Colonic mucosa (tissue), 4 donors: ENCODE measurements around the gene SLC24A3. TPM values are rescaled to one million over a fixed set of nuclear protein-coding genes. Genes with fewer than 3 reads are reported as not detected.

ENCODE experiments used
- DNase-seq: peaks from one replicate; pipeline ENCODE4 v3.0.0-alpha.2; 2020
- H3K27ac ChIP-seq: fragments of 200-600 bp; one replicate; pipeline ENCODE4 v1.8.0; 2021
- H3K27me3 ChIP-seq: fragments of 200-600 bp; one replicate; pipeline ENCODE4 v1.8.0; 2021
- H3K36me3 ChIP-seq: fragments of 200-600 bp; one replicate; pipeline ENCODE4 v1.8.0; 2021
- H3K4me1 ChIP-seq: fragments of 200-600 bp; one replicate; pipeline ENCODE4 v1.8.0; 2021; ENCODE audit warnings: mild to moderate bottlenecking
- H3K4me3 ChIP-seq: fragments of 200-600 bp; one replicate; pipeline ENCODE4 v1.8.0; 2021
- H3K9ac ChIP-seq, 2 donors: one replicate each; pipeline ENCODE4 v1.7.0; 2013; ENCODE audit warnings: control low read depth in 2 of 2, low read depth in 2 of 2, low read length in 2 of 2
- H3K9me3 ChIP-seq: fragments of 200-600 bp; one replicate; pipeline ENCODE4 v1.8.0; 2021
- CTCF ChIP-seq: fragments of 200-600 bp; IDR thresholded peaks from one replicate; pipeline ENCODE4 v1.8.0; 2022; ENCODE audit warnings: antibody characterized with exemption, mild to moderate bottlenecking
- intact Hi-C: fragments of 100-400 bp; cut with DNase I; formaldehyde crosslinking; loops from one replicate; pipeline ENCODE4 v1.14.1; 2022
- total RNA-seq, 2 donors: library from RNA; stranded (reverse); fragmentation: NEBNext Ultra II Directional in 1 of 2; extraction: Animal tissue kit (Norgen Biotek cat#: 25700) in 1 of 2; gene quantifications; one replicate each; pipeline ENCODE4 v1.2.1, GENCODE V29; 2021
- donor health status: healthy.
- donor health status: DM: no; HTN: no; CAD: no.
- donor health status: DM: no; HTN: no; CAD: no.

The SLC24A3 gene
- total RNA-seq, 2 donors from 2014 or later = 3.6 to 6.6 TPM

- no peak overlapping the region for H3K9ac ChIP-seq
- H3K27me3 ChIP-seq = no peaks in the 10 kb centered on the region
- TF ChIP-seq CTCF = no peak
- no peak for DNase-seq
- H3K27ac ChIP-seq = no peak overlapping the region
- H3K4me1 ChIP-seq = no peaks in the 10 kb centered on the region
- no peaks in the 10 kb centered on the region for H3K9me3 ChIP-seq
- H3K4me3 ChIP-seq = no peak overlapping the region
- H3K36me3 ChIP-seq = no peaks in the 10 kb centered on the region
- intact Hi-C loops = no loop called here
These were observed 385.8 kb downstream of the SLC24A3 start for GRCh38 chr20:19598117-19598850.

GRCh38 chr20:19599200-19599599 is 386.8 kb downstream of the SLC24A3 start:
- no peak for TF ChIP-seq CTCF
- H3K9me3 ChIP-seq = no peaks in the 10 kb centered on the region
- no peak overlapping the region for H3K9ac ChIP-seq
- H3K27me3 ChIP-seq = no peaks in the 10 kb centered on the region
- H3K4me1 ChIP-seq = no peaks in the 10 kb centered on the region
- DNase-seq = no peak
- no peaks in the 10 kb centered on the region for H3K36me3 ChIP-seq
- H3K4me3 ChIP-seq = no peak overlapping the region
- H3K27ac ChIP-seq = no peak overlapping the region
- intact Hi-C loops = no loop called here

GRCh38 chr20:19600042-19600441 is 387.6 kb downstream of the SLC24A3 start:
- no peak for TF ChIP-seq CTCF
- intact Hi-C loops = no loop called here
- H3K4me1 ChIP-seq = no peaks in the 10 kb centered on the region
- no peak overlapping the region for H3K4me3 ChIP-seq
- DNase-seq = no peak
- no peaks in the 10 kb centered on the region for H3K27me3 ChIP-seq
- H3K36me3 ChIP-seq = no peaks in the 10 kb centered on the region
- H3K27ac ChIP-seq = no peak overlapping the region
- H3K9me3 ChIP-seq = no peaks in the 10 kb centered on the region
- H3K9ac ChIP-seq = no peak overlapping the region

- H3K36me3 ChIP-seq = no peaks in the 10 kb centered on the region
- no peak for TF ChIP-seq CTCF
- intact Hi-C loops = no loop called here
- H3K4me1 ChIP-seq = no peaks in the 10 kb centered on the region
- no peak overlapping the region for H3K9ac ChIP-seq
- H3K4me3 ChIP-seq = no peak overlapping the region
- no peak for DNase-seq
- no peaks in the 10 kb centered on the region for H3K9me3 ChIP-seq
- no peak overlapping the region for H3K27ac ChIP-seq
- no peaks in the 10 kb centered on the region for H3K27me3 ChIP-seq
These were observed 388.8 kb downstream of the SLC24A3 start for GRCh38 chr20:19601126-19601810.

GRCh38 chr20:19602675-19603375 is 390.4 kb downstream of the SLC24A3 start:
- no peaks in the 10 kb centered on the region for H3K36me3 ChIP-seq
- H3K27ac ChIP-seq = no peak overlapping the region
- H3K4me1 ChIP-seq = no peaks in the 10 kb centered on the region
- no peak for TF ChIP-seq CTCF
- H3K27me3 ChIP-seq = no peaks in the 10 kb centered on the region
- intact Hi-C loops = no loop called here
- H3K9ac ChIP-seq = no peak overlapping the region
- DNase-seq = no peak
- no peak overlapping the region for H3K4me3 ChIP-seq
- no peaks in the 10 kb centered on the region for H3K9me3 ChIP-seq
